NB4 (cell line): ENCODE results near the gene SUN5.

Experiments used
- CTCF ChIP-seq: IDR thresholded peaks from one replicate; pipeline ENCODE4 v1.5.1; 2012; ENCODE audit warnings: low read depth, low read length
- MAX ChIP-seq: IDR thresholded peaks from 2 replicates; pipeline ENCODE4 v1.6.1; 2011; ENCODE audit warnings: low read depth, low read length
- POLR2A ChIP-seq: IDR thresholded peaks from 2 replicates; pipeline ENCODE4 v1.6.1; 2011; ENCODE audit warnings: mild to moderate bottlenecking; ENCODE audit not compliant: insufficient read length; ENCODE audit errors: extremely low read depth

GRCh38 chr20:33020278-33021161 lies 16.3 kb upstream of the SUN5 start:
- TF ChIP-seq CTCF (no peak), POLR2A (no peak), MAX (no peak)
